T follicular helper cell (primary cell): ENCODE results near the gene TLX2.
"Not testable (repeated sequence)": the region's sequence is repeated elsewhere in the genome, so short reads cannot be mapped to it uniquely, and the experiment has no call there.

Experiments
- DNase-seq: peaks from one replicate; pipeline ENCODE4 v3.0.0-alpha.2; 2020; ENCODE audit warnings: low read depth
- total RNA-seq, 2 experiments: gene quantifications; one replicate each; lab custom pipeline; 2026; lab: John Stamatoyannopoulos, UW

The TLX2 gene
- 0.04 to 0.18 reads per million in 2 experiments for total RNA-seq

DNA sequence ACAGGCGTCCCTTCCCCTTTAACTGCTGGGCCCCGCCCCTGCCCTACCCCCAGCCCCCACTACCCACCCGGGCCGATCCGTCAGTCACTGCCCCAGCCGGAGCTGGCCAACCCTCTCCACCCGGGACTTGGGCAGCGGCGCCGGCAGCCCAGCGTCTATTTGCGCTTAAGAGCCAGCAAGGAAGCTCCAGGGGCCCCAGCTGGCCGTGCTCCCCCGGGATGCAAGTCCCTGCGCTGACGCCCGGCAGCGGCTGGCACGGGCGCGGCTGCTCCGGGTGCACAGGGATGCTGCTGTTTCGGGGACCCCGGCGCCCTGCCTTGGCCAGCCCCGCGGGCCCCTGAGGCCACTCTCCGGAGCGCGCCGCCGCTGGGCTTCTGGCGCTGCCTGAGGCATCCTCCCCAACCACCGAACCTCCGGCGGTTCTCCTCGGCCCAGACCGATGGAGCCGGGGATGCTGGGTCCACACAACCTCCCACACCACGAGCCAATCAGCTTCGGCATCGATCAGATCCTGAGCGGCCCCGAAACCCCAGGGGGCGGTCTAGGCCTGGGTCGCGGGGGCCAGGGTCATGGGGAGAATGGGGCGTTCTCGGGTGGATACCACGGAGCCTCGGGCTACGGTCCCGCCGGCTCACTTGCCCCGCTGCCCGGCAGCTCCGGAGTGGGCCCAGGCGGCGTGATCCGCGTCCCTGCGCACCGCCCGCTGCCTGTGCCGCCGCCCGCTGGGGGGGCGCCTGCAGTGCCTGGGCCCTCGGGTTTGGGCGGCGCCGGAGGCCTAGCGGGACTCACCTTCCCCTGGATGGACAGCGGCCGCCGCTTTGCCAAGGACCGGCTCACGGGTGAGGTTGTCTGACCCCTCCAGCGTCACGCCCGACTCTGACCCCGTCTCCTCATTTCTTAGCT lies at the start of gene TLX2:
TLX2 (plus strand) TSS at position 83 of the 903 bp plus-strand sequence; CDS start at position 440, 357 bp downstream.
- DNase-seq: no peak

DNA sequence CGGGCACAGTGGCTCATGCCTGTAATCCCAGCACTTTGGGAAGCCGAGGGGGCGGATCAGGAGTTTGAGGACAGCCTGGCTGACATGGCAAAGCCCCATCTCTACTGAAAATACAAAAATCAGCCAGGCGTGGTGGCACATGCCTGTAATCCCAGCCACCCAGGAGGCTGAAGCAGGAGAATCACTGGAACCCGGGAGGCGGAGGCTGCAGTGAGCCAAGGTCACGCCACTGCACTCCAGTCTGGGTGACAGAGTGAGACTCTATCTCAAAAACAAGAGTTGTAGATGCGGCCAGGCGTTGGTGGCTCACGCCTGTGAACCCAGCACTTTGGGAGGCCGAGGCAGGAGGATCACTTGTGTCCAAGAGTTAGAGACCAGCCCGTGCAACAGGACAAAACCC lies 43.5 kb upstream of the TLX2 start:
- not testable (repeated sequence) for DNase-seq

DNA sequence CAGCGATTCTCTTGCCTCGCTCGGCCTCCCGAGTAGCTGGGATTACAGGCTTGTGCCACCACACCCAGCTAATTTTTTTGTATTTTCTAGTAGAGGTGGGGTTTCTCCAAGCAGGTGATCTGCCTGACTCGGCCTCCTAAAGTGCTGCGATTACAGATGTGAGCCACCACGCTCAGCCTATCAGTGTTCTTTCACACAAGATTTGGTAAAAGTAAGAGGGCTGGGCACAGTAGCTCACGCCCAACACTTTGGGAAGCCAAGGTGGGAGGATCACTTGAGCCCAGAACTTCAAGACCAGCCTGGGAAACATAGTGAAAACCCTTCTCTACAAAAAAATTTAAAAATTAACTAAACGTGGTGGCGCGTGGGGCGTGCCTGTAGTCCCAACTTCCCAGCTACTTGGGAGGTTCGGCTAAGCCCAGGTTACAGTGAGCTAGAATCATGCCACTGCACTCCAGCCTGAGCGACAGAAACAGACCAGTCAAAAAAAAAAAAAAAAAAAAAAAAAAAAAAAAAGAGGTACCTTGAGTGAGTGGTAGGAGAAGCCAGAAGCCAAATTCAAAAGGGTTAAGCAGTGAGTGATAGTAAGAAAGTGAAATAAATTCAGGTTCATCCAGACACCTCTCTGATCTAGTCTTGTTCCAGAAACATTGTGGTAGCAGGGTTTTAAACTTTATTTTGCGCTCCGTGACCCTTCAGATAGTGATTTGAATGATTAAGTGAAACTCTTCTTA lies 42.8 kb upstream of the TLX2 start:
- DNase-seq: no peak

DNA sequence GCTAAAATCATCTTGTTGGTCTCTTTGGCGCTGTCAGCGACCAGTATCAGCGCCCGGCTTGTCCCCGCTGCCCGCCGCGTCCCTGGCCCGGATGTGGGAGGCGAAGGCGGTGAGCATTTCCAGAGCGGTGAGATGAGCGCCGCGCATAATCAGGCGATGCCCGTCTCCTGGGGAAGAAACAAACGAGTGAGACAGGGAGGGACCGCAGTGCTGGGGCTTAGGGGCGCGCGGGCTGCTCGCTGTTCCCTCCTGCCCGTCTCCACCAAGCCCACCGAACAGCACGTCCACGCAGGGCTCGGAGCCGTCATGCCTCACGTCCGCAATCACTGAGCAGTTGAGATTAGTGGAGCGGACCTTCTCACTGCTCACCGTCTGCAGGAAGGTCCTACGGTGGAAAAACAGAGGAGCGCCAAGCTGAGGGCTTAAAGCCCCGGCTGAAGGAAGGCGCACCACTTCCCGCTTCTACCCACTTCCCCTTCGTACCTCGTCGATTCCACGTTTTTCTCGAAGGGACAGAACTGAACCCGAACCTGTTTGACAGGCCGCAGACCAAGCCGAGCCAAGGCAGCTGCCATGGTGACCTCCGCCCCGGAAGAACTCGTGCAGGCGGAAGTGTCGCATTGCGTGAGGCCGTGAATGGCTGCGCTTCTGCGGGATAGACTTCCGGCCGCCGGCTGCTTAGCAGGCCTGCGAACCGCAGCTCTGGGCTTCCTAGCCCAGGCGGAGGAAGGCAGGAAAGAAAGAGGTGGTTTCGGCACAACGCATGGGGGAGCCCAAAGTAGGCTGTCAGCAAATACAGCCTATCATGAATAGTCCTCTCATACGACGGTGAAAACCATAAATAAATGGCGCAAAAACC lies 41.9 kb upstream of the TLX2 start, which contains the start of gene MRPL53:
MRPL53 (minus strand) TSS at position 595 of the 859 bp plus-strand sequence; CDS start at position 575, 20 bp downstream.
- DNase-seq: peak; percentile 96

DNA sequence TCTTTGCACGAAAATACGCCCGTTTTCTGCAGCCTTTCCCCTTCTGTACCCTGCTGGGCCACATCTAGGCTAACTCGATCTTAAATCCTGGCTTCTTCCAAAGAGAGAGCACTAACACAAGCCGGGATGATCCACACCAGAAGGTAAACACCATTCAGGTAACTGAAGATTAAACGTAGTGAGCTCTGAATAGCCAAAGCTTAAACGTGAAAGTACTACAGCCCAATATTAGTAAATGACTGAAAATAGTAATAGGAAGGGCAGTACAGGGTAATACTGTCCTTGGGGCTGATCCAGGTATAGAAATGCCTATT lies 41.3 kb upstream of the TLX2 start:
- no peak for DNase-seq

DNA sequence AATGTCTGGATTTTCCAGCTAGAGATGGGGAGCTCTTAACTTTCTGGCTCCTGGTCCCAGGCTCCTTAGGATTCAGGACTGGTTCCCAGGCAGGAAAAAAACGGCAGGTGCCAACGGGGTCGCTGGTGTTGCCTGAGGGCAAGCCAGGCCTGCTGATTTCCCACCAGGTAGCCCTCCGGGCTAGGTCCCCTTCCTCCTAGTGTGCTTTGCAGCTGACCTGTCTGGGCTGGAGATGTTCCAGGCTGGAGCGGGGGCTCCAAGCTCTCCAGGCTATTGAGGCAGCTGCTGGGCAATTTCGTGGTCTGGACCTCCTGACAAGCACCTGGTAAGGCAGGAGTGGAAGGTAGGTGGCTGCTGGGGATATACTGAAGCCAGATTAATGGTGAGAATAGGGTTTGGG lies 39.8 kb upstream of the TLX2 start:
- no peak for DNase-seq

DNA sequence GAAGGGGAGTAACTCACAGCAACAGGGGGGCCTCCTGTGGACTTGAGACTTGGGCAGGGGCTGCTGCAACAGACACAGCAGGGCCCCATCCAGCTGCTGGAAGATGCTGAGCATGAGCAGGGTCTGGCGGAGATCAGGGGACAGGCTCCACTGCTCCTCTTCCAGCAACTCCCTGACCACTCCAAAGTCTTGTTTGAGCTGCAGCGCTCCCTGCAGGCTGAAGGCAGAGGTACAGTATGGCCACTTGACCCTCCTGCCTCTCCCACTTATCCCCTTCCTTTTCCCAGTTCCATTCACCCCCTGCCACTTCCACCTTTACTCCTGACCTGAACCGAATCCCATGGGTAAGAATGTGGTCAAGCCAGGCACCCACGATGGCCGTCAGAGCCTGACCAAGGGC lies 39.4 kb upstream of the TLX2 start:
- DNase-seq: no peak

DNA sequence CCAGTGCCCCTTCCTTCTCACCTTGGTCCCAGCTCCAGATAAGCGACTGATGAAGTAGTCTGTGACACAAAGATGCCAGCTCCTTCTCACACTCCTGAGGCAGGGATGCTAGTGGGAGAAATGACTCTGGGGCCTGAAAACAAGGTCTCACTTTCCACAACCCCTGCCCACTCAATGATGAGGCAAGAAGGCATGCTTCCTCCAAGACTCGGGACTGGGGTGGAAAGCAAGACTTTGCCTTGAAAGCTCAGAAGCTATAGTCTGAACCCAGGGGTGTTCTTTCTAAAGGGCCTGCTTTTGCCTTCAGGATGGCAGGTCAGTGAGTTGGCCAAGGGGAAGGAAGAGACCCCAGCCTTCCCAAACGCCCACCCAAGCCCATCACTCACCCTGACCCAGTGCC lies 32.8 kb upstream of the TLX2 start:
- DNase-seq: no peak

DNA sequence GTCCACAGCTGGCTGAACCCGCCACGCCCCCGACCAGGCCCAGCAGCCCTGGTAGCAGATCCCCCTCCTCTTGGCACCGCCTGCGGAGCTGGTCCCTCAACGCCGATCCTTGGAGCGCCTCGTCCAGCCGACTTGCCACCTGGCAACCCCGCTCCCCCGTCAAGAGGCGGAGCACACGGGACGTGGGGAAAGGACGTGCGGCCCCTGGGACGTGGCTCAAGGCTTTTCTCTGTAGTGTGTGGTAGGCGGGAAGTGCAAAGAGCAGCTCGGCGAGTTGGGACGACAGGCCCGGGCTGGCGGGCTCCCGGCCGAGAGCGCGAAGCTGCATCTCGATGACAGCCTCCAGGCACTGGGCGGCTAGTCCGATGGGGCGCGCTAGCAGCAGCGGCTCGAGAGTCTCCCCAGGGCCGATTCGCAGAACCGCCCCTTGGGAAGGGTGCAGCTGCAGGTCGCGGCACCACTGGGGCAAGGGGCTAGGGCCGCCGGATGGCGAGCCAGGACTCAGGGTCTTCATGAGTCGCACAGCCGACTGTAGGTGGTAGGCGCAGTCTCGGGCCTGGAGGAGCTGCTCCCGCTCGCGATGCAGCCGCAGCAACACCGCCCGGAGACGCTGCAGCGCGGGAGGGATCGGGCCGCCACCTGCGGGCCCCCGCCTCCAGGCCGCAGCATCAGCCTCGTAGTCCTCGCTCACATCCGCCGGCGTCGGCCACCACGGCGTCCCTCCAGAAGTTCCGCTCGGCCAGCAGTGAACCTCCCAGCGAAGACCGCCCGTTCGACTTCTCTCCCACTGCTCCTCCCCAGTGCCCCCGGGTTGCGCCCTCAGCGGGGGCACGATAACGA lies 32.1 kb upstream of the TLX2 start:
- peak; percentile 23 for DNase-seq

DNA sequence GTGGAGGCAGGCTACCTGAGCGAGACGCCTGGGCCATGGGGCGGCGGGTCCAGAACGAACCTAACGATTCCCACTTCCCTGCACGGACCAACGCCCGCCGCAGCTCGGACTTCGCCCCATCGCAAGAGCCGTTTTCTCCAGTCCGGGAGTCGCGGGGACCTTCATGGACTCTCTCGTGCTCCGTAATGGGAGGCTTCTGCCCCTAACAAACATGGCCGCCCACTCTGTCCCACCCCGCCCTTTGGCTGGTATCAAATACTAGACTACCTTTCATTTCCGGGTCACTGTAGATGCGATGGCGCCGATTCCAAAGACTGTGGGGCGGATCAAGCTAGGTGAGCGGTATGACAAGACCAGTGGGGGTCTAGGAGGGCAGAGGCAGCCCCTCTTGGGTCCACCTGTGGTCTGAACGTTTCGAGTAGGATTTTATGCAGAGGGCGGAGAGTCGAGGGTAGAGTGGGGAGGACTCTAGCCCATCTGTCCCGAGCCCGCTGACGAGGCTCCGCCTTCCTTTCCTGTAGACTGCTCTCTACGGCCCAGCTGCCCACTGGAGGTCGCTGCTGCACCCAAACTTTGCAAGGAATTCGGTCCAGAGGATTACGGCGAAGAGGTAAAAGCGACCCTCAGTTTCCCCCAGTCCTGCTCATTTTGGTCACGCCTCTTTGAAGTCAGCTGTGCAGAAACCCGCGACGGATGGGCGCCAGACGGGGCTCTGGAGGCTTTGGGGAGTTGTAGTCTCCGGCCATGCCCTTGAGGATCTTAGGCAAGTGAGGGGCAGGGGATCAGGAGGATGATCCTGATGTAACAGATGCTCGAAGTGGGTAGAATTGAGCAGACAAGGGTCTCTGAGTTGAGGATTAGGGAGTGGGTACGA lies 31.2 kb upstream of the TLX2 start, which contains the start of the genes CCDC142 and TTC31:
CCDC142 (minus strand) TSS at position 198 of the 874 bp plus-strand sequence; CDS start at position 37, 161 bp downstream.
TTC31 (plus strand) TSS at position 281 of the 874 bp plus-strand sequence; CDS start at position 296, 15 bp downstream.
- DNase-seq: peak; percentile 90

DNA sequence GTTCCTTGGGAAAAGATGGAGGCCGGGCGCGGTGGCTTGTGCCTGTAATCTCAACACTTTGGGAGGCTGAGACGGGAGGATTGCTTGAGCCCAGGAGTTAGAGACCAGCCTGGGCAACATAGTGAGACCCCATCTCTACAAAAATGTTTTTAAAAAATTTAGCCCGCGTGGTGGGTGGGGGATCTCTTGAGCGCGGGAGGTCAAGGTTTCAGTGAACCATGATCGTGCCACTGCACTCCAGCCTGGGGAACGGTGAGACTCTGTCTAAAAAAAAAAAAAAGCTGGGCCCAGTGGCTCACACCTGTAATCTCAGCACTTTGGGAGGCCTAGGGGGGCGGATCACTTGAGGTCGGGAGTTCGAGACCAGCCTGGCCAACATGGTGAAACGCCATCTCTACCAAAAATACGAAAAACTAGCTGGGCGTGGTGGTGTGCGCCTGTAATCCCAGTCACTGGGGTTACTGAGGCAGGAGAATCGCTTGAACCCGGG lies 30.5 kb upstream of the TLX2 start:
- not testable (repeated sequence) for DNase-seq

DNA sequence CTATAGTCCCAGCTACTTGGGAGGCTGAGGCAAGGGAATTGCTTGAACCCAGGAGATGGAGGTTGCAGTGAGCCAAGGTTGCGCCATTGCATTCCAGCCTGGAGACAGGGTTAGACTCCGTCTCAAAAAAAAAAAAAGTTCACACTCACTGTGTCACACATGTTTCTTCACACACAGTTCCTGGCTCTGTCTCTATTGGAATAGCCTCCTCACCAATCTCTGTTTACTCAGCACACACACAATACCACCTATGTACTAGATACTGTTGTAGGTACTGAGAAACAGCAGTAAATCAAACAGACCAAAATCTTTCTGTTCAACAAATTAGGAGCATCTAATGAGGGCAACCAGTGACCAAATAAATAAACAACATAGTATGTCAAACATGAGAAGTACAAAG lies 28.1 kb upstream of the TLX2 start:
- DNase-seq: no peak

DNA sequence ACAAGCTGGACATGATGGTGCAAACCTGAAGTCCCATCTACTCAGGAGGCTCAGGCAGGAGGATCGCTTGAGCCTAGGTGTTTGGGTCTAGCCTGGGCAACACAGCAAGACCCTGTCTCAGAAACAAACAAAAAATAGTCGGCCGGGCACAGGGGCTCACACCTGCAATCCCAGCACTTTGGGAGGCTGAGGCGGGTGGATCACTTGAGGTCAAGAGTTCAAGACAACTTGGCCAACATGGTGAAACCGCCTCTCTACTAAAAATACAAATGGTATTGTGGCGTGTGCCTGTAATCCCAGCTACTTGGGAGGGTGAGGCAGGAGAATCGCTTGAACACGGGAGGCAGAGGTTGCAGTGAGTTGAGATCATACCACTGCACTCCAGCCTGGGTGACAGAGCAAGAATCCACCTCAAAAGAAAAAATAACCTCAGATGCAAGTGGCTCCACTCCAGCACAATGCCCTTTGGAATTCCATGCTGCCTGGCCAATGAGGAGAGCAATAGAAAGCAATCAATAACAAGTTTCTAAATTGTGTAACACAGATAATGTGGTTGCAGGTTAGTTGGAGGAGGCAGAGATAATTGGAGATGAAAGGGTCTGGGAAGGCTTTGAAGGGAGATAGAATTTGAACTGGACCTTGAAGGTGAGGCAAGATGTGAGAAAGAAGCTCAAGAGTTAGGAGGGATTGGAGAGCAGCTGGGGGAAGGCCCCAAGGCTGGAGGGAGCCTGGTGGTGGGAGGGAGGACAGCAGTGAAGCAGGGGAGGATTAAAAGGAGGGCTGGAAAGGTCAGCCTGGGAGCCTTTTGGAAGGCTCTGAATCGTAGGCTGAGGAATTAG lies 25.4 kb upstream of the TLX2 start:
- no peak for DNase-seq

DNA sequence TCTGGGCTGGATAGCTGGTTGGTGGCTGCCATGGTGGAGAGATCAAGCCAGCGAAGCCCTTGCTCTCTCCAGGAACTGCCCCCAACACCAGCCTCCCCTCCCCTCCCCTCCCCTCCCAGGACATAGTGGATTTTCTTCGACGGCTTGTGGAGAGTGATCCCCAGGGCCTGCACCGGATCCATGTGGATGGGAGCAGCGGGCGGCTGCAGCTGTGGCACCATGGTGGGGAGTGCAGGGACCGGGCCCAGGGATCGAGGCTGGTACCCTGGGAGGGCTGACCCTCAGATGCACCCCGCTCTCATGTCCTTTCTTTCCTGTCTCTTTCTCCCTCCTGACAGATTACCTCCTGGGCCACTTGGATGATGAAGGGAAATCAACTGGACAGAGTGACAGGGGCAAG lies 24.3 kb upstream of the TLX2 start:
- DNase-seq: no peak

DNA sequence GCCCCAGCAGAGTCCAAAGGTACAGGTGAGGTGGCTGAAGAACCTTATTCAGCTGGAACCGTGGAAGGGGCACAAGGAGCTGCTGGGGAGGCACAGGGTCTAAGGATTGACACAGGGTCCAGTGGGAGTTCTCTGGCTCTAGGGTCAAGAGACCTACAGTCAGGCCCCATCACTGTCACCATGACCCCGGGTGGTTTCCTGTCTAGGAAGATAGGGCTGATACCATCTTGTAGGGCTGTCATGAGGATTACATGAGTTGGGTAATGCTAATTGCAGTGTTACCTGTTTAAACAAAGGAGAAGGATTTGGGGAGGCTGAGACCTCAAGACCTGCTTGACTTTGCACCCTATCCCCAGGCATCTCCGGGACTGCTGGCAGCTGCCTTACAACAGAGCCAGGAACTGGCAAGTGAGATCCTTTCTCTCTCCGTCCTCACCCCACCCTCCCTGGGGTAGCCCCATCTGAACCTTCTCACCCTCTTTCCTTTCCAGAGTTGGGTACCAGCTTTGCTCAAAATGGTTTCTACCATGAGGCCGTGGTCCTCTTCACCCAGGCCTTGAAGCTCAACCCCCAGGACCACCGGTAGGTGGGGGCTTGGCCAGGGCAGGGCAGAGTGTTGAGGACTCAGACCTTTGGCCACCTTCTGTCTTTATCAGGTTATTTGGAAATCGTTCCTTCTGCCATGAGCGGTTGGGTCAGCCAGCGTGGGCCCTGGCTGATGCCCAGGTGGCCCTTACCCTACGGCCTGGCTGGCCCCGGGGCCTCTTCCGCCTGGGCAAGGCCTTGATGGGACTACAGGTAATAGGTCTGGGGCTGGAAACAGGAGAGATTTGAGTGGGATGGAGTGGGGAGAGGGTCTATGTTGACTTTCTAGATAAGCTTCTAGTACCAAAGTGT lies 22.4 kb upstream of the TLX2 start:
- no peak for DNase-seq

DNA sequence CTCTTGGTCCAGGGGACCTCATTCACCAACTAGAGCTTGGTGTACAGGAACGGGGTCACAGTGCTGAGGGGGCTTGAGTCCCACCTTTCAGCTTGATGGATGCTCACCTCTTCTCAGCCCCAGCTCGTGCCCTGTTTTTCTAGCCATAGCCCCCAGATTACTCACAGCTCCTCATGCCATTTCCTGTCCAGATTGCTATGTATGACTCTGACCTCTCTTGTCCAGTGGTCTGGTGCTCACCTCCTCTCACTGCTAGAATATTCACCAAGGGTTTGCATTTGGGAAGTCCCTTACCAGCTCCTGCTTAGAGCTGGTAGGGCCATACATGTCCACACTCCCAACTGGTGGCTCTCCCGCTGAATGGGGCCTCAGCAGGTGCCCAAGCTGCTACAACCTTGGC lies 20.7 kb upstream of the TLX2 start:
- DNase-seq: no peak

DNA sequence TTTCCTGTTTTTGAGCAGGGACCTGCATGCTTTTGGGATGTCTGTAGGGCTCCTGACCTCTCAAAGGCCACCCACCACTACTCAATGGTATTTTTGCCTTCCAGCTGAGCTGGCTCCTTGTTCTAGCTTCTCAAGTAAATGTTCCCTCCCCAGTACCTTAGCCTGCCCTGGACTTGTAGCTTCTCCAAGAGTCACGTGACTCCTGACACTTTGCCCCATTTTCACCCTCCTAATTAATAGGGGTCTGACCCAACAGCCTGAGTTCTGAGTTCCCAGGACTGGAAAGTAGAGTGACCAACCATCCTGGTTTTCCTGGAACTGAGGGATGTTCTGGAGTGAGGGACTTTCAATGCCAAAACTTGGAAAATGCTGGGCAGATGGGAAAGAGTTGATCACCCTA lies 18.8 kb upstream of the TLX2 start:
- no peak for DNase-seq
